Embryonic facial prominence (tissue), 1 donor: ENCODE data around the gene HLTF.

Source experiments
- DNase-seq: peaks from one replicate; pipeline ENCODE4 v3.0.0-alpha.2; 2016; ENCODE audit errors: extremely low spot score

Gene HLTF

DNA sequence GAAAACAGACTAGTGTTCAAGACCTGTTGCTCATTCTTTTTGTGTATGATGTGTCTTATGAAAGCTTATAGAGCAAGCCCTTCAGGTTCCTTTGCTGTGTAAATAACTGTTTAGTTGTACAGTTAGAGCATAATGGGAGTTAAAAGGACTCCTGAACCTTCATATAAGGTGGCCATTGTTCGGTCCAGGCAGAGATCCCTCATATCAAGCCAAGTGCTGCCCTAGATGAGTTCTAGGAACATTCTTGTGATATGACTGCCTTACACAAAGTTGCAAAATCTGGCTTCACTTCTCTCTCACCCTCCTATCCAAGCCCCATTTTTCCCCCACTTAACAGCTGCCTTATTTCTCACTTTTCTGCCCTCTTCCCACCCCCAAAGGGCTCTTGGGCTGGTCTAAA lies 68.1 kb downstream of the HLTF start:
- no peak for DNase-seq

GRCh38 chr3:149016669-149017541 lies 69.4 kb downstream of the HLTF start:
- no peak for DNase-seq

DNA sequence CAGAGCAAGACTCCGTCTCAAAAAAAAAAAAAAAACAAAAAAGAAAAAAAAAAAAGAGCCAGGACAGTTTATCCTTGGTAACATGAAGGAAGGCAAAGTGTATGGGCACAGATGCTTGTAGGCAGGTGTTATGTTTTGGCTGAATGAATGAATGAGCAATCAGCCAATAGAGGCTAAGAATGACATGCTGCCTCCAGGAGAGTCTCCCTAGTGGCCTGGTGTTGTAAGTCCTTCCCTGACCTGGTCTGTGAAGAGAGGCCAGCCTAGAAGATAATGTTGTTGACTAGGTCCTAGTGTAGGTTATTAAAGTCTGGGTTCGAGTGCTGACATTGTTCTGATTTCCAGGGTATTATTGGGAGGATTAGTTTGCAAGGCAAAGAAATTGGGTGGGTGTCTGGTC lies 70.1 kb downstream of the HLTF start:
- no peak for DNase-seq

- DNase-seq = no peak
Observed at GRCh38 chr3:149015393-149015792, 70.9 kb downstream of the HLTF start.

DNA sequence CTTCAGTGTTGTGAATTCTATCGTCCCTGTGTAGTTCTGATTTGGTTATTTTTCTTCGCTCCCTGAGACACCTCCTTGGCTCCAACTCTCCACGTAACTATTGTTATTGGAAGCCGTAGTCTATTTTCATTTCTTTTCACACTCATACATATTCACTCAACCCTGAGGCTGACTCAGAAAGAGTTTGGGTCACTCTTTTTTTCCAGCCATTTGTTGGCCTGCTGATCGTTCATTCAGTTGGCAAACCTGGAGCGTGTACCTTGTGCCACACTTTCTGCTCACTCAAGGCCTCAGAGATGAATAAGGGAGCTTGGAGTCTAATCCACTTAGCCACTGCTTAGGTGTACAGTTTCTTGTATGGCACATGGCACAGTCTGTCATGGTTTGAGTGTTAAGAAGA lies 72.6 kb downstream of the HLTF start:
- no peak for DNase-seq

DNA sequence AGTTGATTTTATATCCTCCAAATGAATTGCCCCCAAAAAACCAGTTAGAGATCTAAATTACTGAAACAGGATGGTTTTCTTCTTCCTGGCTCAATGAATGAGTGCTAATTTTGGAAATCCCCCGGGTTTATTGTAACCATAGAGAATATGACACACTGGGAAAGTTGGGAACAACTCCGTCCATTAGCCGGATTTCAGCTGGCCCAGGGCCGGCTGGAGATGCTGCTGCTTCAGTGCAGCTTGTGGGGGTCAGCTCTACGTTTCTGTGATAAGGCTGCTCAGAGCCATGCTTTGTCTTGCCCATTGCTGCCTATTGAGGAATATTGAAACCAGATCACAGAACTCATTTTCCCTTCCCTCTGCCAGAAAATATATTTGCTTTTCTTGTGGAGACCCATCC lies 74.7 kb downstream of the HLTF start:
- DNase-seq = no peak

DNA sequence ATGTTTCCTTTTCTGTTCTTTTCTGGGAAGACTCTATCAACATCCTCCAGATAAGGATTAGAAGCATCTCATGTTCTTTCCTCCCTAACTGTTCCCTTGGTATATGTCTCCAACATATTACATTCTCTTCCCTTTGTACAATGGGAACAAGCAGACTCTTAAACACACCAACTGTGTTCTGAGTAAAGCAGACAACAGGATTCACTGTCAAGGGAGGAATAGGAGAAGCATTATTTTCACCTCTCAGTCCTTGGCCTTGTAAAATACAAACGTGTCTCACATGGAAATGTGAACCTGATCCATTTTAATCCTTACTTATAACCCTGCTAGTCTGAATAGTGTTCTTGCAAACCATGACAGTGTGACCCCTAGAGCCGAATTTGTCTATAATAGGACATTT lies 75.4 kb downstream of the HLTF start:
- no peak for DNase-seq

DNA sequence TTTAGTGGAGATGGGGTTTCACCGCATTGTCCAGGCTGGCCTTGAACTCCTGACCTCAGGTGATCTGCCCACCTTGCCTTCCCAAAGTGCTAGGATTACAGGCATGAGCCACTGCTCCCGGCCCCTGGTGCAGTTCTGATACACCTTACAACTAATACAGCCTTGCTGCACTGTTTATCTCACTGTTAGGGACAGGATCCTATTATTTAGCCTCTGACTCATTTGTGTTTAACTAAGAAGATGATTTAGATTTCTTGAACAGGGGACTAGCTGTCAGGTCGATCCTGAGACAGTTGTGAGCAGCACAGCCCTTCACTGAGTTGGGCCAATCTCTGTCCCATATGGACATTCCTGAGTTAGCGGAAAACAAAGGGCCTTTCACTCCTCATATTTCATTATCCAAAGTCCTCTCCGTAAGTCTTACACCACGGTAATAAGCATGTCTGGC lies 75.8 kb downstream of the HLTF start:
- DNase-seq = no peak

GRCh38 chr3:149009732-149010131 lies 76.6 kb downstream of the HLTF start:
- DNase-seq = no peak

- DNase-seq = no peak
Observed at GRCh38 chr3:149007567-149008257, 78.6 kb downstream of the HLTF start.

DNA sequence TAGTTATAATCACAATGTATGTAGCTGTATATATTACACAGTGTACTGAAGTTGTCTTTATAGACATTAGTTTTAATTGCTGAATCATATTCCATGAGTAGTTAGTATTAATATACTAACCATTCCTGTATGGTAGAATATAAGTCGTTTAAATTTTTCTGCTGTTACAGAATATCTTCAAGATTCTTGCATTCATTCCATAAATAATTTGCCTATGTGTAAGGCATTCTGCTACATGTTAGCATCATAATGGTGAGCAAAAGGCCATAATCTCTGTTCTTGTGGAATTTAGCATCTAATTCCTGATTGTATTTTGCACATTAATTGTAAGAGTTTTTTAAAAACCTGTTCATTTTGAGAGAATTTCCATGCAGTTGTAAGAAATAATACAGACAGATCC lies 80.9 kb downstream of the HLTF start:
- no peak for DNase-seq

GRCh38 chr3:149004622-149005021 lies 81.7 kb downstream of the HLTF start:
- no peak for DNase-seq

GRCh38 chr3:149003653-149004305 lies 82.6 kb downstream of the HLTF start:
- DNase-seq = no peak

DNA sequence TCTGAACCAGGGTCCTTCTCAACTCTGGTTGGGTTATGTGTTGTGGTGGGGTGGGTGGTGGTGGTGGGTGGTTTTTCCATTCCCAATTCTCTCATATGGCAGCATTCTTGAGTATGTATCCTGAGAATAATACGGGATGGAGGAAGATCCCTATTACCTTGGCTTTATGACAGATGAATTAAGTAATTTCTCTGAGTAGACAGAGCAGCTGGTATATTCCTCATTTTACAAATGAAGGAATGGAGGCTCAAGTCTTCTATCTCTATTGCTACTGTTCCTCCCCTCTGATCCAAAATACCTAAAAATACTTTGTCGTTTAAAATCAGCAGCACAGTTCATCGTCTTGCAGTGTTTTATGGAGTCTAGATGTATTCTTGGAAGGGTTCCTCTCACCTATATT lies 84.6 kb downstream of the HLTF start:
- DNase-seq = no peak

- DNase-seq = no peak
Observed at GRCh38 chr3:149000206-149000745, 86.1 kb downstream of the HLTF start.

DNA sequence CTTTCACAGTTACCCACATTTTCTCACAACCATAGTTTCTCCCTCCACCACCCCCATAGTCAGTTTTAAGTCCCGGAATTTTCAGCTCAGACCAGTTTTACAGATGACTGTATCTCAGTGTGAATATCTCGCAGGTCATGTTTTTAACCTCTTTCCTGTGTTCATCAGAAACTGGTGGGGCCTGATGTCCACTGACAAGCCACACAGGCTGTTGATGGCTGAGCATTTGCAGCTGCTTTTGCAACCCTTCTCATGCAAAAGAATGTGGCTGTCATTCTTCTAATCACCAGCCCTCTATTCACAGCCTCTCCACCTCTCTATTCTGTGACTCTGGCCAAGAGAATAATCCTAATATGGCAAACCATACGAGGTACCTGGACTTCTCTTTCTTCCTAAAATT lies 86.5 kb downstream of the HLTF start:
- no peak for DNase-seq

DNA sequence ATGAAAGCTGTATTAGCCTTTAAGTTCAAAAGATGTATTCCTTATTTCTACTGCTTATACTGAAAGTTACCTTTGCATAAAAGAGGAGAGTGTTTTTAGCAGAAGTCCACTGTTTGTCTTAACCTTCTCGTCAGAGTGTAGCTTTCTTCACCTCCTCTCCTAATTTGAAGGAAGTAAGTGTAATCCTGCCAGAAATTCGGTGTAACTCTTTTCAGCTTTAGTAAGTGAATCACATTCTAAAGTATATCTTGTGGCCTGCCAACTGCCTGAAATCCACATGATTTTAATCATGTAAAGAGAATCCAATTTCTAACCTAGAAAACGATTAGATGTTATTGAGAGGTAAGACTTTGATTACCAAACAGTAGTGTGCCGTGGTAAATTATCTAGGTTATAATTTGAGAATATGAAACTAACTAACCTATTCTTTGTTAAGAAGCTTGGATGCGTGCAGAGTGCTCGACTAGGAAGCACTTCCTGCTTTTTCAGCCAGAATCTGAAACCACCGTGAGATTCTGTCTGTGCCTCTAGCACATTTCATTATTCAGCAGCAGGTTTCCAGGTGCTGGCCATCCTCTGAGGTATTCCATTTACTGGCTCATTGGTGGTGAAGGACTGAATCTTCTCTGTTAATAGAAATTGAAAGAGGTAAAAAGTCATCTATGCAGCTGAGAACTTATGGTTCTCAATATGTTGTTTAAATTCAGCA lies 87.5 kb downstream of the HLTF start:
- no peak for DNase-seq

- DNase-seq = no peak
Observed at GRCh38 chr3:148998297-148998696, 88.0 kb downstream of the HLTF start.

GRCh38 chr3:148997623-148998022 lies 88.7 kb downstream of the HLTF start:
- DNase-seq = no peak

DNA sequence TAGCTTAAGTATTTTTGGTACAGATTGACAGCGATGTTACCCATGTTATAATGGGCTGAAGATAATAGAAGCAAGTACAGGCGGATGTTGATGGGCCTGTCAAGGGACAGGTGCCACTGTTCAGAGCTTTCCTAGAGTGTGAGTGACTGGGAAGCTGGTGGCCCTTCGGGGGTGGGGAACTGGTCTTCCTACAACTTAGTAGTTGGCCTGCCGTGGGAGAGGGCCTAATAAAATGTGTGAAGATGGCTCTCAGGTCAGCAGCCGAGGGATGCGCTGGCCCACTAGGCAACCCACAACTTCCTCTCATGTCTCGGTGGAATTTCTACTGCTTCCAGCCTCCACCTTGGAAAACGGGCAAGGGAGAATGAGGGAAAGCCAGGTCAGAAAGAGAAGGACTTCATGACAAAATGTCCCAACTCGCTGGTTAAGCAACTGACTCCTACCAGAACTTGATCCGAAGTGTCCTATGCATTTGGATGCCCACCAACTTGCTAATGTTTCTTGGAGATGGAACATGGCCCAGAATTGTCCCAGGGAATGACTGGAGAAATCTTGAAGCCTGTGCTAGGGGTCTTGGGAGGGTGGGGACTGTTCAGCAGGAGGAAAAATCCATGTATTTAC lies 93.6 kb downstream of the HLTF start:
- DNase-seq = no peak

- no peak for DNase-seq
Observed at GRCh38 chr3:148992027-148992634, 94.2 kb downstream of the HLTF start.
